ENCODE measurements around the gene CAMTA1.

The CAMTA1 gene

DNA sequence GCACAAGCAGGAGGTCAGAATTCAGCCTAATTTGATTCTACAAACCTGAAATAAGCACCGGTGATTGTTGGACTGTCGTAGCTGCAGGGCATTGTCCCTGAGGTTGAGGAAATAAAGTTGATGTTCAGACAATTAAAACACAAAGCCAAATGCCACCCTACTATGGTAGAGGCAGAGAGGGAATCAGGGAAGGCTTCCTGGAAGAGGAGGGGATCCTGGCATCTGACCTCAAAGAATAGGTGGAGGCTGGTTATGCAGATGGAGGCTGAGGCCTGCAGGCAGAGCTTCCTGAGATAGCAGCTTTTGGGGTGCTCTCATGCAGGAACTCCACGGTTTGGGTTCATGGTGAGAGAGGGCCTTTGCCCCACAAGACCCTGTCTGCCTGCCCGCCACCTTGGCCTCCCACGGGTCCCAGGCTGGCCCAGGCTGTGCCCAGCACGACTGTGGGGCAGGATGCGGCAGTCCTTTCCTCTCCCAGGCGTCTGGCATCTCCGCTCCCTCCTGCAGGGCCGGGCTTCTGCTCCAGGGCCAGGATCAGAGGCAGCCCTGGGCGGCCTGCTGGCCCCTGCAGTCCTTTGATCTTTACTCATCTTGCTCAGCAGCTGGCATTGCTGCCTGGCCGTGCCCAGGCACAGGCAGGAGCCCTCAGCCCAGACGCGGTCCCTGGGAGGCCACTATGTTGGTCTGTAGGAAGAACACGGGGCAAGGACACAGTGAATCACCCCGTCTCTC is 851.7 kb downstream of the CAMTA1 start:
- no peak for DNase-seq

- DNase-seq, result no peak
Measured at GRCh38 chr1:7638078-7638477, 852.8 kb downstream of the CAMTA1 start.

GRCh38 chr1:7639435-7640131 is 854.3 kb downstream of the CAMTA1 start:
- no peak for DNase-seq

GRCh38 chr1:7640350-7640749 is 855.1 kb downstream of the CAMTA1 start:
- DNase-seq, result no peak

- DNase-seq, result no peak
Measured at GRCh38 chr1:7640920-7641585, 855.8 kb downstream of the CAMTA1 start.

- no peak for DNase-seq
Measured at GRCh38 chr1:7641587-7642417, 856.5 kb downstream of the CAMTA1 start.

- no peak for DNase-seq
Measured at GRCh38 chr1:7642418-7642704, 857.1 kb downstream of the CAMTA1 start.

DNA sequence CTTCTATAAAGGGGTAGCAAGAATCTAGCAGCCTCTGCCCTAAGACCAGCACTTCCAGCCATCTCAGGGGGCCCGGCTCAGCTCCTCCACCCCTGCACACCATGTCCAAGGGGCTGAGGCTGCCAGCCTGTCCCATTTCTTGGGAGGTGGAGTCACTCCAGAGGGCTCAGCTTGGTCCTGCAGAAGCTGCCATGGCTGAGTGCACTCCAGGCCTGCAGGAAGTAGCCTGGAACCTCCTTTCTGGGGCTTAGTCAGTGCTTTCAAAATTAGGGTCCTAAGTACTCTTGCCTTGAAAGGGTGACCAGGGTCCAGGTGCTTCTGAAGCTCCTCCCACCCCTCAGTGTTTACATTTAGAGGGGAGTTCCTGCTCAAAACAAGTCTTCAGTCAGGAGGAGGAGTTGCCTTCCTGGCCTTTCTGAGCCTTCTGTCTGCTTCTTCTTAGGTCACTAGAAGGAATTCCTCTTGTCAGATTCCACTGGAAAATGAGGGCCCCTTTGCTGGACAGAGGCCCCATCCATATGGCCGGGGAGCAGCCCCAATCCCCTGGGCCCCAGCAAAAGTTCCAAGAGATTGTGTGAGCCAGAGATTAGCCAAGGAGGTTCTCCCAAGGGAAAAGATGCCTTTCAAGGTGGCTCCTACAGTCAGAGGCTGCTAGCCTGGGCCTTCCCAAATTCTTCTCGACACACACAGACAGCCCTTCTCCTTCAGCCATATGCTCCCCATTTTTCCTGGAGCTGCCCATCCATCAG is 857.7 kb downstream of the CAMTA1 start:
- peak; percentile 4 for DNase-seq

DNA sequence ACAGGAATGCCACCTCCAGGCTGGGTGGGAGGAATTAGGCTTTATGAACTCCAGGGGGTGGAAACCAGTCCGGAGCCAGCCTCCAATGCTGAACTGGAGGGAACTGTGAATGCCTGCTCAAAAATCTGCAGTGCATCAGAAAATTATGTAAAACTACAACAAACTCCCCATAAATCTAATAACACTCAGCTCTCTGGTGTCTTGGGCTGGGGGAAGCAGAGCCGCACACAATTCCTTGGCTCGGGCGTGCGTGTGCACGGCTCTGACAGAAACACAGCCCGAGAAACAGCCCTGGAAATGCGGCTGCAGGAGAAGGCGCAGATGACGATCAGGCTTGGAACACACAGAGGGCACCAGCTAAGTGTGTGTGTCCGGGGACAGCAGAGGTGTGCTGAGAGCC is 858.3 kb downstream of the CAMTA1 start:
- no peak for DNase-seq

GRCh38 chr1:7644086-7644485 is 858.8 kb downstream of the CAMTA1 start:
- DNase-seq, result no peak

GRCh38 chr1:7644961-7645750 is 859.9 kb downstream of the CAMTA1 start:
- peak; percentile 94 for DNase-seq

DNA sequence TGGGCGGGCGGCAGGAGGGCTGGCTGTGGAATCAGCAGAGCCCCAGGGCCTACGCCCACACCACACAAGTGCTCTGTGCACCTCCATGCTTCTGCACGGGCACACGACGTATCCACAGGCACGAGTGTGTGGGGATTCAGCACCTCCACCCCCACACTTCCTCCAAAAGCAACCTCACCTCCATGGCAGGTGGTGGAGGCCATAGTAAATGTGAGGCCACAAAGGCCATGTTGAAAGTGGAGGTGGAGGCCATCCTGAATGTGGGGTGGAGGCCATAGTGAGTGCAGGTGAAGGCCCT is 860.4 kb downstream of the CAMTA1 start:
- DNase-seq, result no peak

GRCh38 chr1:7646164-7646563 is 860.9 kb downstream of the CAMTA1 start:
- DNase-seq, result no peak

GRCh38 chr1:7646981-7647901 is 862.0 kb downstream of the CAMTA1 start:
- peak; percentile 62 for DNase-seq

DNA sequence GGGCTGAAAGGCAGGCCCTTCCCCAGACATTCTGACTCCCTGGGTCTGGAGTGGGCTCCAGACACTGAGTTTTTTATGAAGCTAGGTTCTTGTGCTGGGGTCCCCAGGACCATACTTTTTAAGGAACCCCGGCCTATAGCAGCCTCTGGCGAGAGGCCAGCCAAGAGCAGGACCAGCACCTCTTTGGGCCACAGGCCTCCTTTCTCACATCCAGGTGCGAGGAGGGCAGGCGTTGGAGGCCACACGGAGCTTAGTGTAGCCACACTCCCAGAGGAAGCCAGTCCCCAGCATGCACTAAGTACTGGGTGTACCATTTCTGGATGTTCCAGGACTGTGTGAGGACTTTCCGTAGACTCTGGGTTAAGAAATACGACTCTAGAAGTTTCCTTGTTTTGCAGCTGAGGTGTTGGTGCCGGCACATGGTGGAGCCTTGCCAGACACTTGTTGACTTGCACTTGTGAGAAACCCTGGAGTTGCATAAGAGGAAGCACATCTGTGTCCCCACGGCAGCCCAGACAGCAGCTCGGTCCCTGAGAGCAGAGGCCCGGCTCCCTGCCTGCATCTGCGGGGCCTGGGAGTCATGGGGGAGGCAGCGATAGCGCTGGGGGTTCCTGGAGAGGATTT is 863.6 kb downstream of the CAMTA1 start:
- no peak for DNase-seq

- peak; percentile 82 for DNase-seq
Measured at GRCh38 chr1:7650801-7651200, 865.5 kb downstream of the CAMTA1 start.

- peak; percentile 85 for DNase-seq
Measured at GRCh38 chr1:7651203-7651602, 865.9 kb downstream of the CAMTA1 start.

- DNase-seq, result no peak
Measured at GRCh38 chr1:7652061-7652460, 866.8 kb downstream of the CAMTA1 start.

DNA sequence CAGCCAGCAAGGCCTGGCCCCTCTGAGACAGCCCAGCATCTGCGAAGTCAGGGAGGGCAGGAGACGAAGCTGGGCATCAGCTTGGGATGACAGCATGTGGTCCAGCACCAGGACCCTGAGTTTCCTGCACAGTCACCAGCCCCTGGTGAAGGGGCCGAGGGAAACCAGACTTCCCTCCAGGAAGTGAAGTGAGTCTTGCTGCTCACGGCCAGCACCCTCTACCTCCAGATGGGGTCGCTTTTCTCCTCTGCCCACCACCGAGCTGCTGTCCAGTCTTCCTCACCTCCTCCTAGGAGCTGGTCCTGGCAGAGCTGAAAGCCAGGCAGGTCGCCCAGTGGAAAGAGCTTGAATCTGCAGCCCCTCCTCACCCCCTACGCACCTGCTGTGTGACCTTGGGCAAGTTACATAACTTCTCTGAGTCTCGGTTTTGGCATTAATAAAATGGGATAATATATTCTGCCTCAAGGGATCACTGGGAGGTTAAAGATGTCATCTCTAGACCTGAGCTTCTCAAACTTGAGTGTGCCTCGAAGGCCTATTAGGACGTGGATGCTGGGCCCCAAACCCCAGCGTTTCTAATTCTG is 867.4 kb downstream of the CAMTA1 start:
- no peak for DNase-seq

- DNase-seq, result no peak
Measured at GRCh38 chr1:7654725-7655124, 869.5 kb downstream of the CAMTA1 start.

All from NCI-H1105 (cell line).